HG03354 (cell line): ENCODE results near the gene CACNA1H.

Experiments used
- ATAC-seq: cut with Tn5 transposase; IDR thresholded peaks from one replicate; pipeline ENCODE4 v1.9.1; 2021; ENCODE audit warnings: mild to moderate bottlenecking; ENCODE audit not compliant: unreplicated experiment, poor library complexity, severe bottlenecking

CACNA1H gene

DNA sequence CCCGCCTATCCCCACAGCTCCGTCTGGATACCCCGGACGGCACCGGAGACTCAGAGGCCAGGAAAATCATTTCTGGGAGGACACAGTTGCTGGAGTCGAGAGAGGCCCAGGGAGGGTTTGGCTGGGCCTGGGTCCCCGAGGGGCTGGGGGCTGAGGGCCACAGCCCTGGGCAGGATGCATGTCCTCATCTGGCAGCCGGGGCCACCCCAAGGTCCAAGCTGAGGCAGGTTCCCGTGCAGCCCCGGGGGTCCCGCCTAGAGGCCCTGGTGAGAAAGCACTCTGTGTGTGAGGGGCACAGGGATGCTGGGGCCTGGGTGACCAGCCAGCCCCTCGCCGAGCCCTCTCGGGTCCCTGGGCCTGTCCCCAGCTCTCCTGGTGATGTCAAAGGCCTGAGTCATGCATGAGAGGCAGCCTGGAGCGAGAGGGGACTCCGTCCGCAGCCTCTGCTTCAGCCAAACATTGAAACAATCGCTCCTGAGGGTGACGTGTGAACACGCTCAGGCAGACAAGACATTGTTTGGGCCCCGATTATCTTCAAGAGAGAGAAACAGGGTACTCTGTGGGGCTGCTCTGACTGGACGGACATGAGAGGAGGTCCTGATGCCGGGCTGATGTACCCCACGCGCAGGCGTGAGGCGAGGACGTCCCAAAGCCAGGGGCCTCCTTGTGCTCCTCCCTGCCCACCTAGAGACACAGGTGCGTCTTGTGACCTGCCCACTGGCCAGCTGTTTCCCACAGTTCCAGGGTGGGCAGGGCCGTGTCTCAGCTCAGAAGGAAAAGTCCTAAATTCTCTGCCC, 31.1 kb upstream of the CACNA1H start:
- ATAC-seq, result no peak

- no peak for ATAC-seq
Measured at GRCh38 chr16:1122398-1122765, 30.5 kb upstream of the CACNA1H start.

DNA sequence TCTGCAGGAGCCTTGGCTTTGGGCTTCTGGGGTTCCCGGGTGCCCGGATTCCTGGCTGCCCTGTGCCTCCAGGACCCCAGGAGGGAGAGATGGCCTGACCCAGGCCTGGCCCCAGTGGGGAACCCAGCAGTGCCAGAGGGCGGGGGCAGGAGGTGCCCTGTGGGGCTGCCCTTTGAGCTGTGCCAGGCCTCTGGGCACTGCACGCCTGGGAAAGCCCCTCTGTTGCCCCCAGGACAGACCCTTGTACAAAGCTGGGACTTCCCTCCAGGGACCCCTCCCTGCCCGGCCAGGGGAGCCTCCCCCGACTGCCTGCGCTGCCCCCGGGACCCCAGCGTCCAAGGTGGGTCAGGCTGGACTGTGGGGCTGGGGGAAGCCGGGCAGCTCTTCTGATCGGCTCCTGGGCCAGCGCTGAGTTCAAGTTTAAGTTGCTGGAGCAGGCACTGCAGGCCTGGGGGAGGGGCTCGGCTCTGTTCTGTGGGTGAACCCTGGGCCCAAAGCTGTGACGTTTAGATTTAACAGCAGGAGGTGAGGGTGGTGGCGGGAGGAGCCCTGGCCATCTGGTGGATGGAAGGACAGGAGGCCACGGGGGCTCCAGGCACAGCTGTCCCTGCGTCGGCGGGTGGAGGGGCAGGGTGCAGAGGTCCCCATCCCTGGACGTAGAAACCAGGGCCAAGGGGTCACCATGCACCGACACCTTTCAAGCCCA, 29.2 kb upstream of the CACNA1H start:
- ATAC-seq, result no peak

DNA sequence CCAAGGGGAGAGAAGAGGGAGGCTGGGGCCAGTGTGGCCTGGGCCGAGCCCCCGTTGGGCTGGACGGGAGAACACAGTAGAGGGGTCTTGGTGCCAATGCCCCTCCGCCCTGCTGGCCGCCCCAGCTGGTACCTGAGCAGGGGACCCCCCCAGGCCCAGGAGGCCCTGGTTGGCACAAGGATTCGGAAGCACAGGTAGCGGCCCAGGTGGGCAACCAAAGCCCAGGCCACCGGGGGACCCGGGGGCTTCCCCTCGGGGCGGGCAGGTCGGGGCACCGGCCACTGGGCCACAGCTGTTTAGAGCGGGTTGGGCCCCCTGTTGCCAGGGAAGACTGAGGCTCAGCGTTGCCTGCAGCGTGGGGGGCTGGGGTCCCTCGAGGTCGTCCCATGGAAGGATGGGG, 28.6 kb upstream of the CACNA1H start:
- ATAC-seq, result no peak

GRCh38 chr16:1124795-1125194, 28.1 kb upstream of the CACNA1H start:
- no peak for ATAC-seq

DNA sequence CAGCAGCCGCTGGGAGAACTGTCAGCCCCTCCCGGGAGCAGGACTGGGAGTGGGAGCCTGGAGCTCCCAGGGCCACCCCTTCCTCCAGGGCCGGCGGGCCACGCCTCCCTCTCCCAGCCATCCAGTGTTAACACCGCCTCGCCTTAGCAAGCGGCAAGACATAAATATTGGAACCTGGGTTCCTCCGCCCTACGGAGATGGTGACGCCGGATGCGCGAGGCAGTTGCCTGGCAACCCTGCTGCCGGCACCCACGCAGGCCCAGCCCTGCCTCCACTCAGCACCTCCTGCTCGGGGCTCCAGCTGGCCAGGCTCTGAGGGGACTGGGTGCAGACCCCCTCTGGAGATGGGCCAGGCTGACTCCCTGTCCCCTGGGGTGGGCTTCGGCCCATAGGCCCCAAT, 27.4 kb upstream of the CACNA1H start:
- no peak for ATAC-seq

GRCh38 chr16:1126044-1126443, 26.9 kb upstream of the CACNA1H start:
- no peak for ATAC-seq

DNA sequence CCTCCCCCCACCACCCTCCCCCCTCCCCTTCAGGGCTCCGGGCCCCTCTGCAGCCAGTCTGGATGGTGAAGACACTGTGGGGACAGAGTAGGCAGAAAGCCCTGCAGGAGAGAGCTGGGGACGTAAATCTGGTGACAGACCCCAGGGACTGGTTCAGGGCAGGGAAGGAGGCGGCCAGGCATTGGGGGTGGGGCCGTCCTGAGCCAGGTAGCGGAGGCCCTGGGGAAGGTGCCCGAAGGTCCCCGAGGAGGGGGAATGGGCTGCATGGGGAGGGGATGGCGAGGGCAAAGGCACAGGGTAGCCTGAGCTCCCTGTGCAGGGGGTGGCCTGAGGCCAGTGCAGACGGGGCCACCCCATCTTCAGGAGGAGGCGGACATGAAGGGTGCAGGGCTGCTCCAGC, 26.3 kb upstream of the CACNA1H start:
- ATAC-seq, result no peak

DNA sequence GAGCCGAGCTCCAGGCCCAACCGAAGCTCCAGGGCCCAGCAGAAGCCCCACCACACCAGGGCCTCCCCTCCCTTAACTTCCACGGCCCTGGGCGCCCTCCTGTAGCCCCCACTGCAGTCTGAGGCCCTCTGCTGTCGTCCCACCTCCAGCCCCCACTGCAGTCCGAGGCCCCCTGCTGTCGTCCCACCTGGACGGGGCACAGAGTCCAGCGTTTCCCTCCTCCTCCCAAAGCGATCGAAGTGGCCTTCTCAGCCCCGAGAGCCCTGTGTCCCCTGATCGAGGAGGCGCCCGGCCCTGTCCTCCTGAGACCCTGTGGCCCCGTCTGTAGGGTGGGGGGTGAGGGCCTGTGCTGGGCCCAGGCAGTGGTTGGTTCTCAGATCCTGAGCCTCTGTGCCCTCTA, 25.8 kb upstream of the CACNA1H start:
- ATAC-seq, result no peak

- ATAC-seq, result no peak
Measured at GRCh38 chr16:1127971-1128715, 24.8 kb upstream of the CACNA1H start.

DNA sequence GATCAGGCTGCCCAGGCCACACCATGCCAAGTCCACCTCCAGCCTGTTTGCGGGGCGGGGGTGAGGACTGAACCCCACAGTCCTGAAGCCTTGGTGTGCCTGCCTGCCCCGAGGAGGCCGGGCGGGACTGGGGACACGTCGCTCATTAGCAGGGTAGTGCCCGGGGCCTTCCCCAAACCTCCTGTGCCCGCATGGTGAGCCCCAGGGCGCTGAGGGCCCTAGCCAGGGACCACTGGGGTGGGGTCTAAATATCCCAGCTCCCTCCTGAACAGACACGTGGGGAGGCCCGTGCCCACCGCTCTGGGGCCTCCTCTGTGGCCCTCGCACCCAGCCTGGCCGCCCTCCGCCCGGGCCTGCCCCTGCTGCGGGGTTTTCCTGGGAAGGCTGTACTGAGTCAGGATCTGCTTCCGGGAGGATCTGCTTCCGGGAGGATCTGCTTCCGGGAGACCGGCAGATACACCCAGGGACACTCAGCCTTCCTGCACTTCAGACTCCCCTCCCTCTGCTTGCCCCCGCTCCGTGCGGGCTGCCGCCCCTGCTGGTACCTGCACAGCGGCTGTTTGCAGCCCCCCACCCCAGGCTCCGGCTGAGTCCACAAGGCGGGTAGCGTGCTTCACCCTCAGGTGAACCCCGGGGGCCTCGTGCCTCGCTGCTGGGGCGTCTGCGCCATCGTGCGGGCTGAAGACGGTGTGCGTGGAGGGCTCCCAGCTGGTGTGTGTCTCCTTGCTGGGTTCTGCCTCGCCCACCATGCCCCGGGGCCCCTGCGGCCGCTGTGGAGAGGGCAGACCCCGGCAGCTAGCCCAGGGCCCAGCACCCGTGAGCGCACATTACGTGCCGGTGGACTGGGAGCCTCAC, 23.6 kb upstream of the CACNA1H start:
- ATAC-seq, result no peak

GRCh38 chr16:1130382-1130781, 22.5 kb upstream of the CACNA1H start:
- no peak for ATAC-seq

GRCh38 chr16:1131378-1131994, 21.4 kb upstream of the CACNA1H start:
- no peak for ATAC-seq

DNA sequence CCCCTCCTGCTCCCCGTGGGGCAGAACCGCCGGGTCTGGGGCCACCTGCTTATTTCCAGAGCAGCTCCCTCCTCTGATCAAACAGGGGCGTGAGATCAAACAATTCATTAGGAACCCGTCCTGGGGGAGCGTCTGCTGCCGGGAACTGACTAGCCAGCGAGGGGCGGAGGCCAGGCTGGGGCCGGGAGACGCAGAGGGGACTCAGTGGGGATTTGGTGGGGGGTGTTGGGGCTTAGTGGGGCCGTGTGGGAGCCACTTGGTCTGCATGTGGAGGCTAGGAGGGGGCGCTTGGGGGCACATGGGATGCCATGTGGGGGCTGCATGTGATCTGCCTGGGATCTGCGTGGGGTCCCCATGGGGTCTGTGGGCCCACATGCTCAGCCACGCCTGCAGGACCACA, 20.5 kb upstream of the CACNA1H start:
- ATAC-seq, result no peak

- no peak for ATAC-seq
Measured at GRCh38 chr16:1133271-1133670, 19.6 kb upstream of the CACNA1H start.

DNA sequence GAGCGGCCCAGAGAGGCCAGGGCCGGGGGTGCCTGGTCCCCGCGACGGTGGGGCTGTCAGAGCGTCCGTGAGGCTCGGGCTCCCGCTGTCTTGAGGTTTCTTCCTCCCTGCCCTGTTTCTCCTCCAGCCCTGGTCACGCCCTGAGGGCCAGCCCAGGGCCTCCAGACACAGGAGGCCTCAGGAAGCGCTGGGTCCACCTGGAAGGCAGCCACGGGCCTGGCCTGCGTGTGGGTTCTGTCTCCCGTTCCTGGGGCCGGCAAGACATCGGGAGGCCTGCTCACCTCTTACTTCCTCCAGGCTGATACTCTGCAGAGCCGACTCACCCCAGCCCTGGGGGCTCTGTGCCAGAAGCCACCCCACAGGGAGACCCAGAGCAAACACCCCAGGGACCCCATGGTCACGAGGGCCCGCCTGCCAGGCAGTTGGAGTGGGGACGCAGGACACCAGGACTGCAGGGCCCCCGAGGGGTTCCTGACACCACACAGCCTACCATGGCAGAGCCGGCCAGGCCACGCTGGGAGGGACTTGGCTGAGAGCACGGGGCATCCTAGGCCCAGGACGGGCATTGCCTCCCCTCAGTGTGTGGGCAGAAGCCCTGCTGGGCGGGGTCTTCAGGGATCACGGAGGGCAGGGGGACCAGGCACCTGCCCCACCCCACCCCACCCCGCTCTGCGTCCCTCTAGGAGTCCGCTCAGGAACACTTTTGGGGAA, 18.9 kb upstream of the CACNA1H start:
- no peak for ATAC-seq

- no peak for ATAC-seq
Measured at GRCh38 chr16:1134776-1135458, 18.0 kb upstream of the CACNA1H start.

DNA sequence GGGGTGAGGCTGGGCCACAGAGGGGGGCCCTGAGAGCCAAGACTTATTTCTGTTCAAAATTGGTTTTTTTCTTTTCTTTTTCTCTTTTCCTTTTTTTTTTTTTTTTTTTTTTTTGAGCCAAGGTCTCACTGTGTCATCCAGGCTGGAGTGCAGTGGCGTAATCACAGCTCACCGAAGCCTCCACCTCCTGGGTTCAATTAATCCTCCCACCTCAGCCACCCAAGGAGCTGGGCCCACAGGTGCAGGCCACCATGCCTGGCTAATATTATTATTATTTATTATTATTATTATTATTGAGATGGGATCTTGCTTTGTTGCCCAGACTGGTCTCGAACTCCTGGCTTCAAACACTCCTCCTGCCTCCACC, 17.5 kb upstream of the CACNA1H start:
- ATAC-seq, result no peak
